ENCODE data around the gene HOXD11.

The HOXD11 gene

GRCh38 chr2:176106581-176107539, at the start of gene HOXD11:
TSS of gene HOXD11 (plus strand) at chr2:176107280. CDS start at chr2:176107356, 76 bp downstream.
- DNase-seq = peak; percentile 41

- peak; percentile 6 for DNase-seq
Measured at GRCh38 chr2:176063958-176064357, 43.1 kb upstream of the HOXD11 start.

- DNase-seq = no peak
Measured at GRCh38 chr2:176066645-176067588, 40.2 kb upstream of the HOXD11 start.

GRCh38 chr2:176067589-176068418, 39.3 kb upstream of the HOXD11 start:
- no peak for DNase-seq

GRCh38 chr2:176068419-176068832, 38.7 kb upstream of the HOXD11 start:
- DNase-seq = no peak

- no peak for DNase-seq
Measured at GRCh38 chr2:176071330-176072291, 35.5 kb upstream of the HOXD11 start.

- DNase-seq = no peak
Measured at GRCh38 chr2:176072292-176072669, 34.8 kb upstream of the HOXD11 start.

- no peak for DNase-seq
Measured at GRCh38 chr2:176072951-176073904, 33.9 kb upstream of the HOXD11 start.

GRCh38 chr2:176074919-176075425, 32.1 kb upstream of the HOXD11 start:
- no peak for DNase-seq

- no peak for DNase-seq
Measured at GRCh38 chr2:176075481-176075880, 31.6 kb upstream of the HOXD11 start.

GRCh38 chr2:176076063-176076462, 31.0 kb upstream of the HOXD11 start:
- DNase-seq = no peak

GRCh38 chr2:176076796-176077195, 30.3 kb upstream of the HOXD11 start:
- DNase-seq = no peak

GRCh38 chr2:176078541-176079284, 28.4 kb upstream of the HOXD11 start:
- DNase-seq = no peak

- no peak for DNase-seq
Measured at GRCh38 chr2:176079285-176079830, 27.7 kb upstream of the HOXD11 start.

GRCh38 chr2:176079831-176080539, 27.1 kb upstream of the HOXD11 start:
- DNase-seq = no peak

GRCh38 chr2:176080540-176081375, 26.3 kb upstream of the HOXD11 start:
- DNase-seq = no peak

GRCh38 chr2:176081376-176081836, 25.7 kb upstream of the HOXD11 start:
- no peak for DNase-seq
